ENCODE measurements around the gene SAG. TPM values are rescaled to one million over a fixed set of nuclear protein-coding genes. Genes with fewer than 3 reads are reported as not detected.

The SAG gene
- total and polyA plus RNA-seq, 2 of the 13 experiments (the other 11 are each of a cell fraction or from before 2014, with no cell fraction given) = not detected

DNA sequence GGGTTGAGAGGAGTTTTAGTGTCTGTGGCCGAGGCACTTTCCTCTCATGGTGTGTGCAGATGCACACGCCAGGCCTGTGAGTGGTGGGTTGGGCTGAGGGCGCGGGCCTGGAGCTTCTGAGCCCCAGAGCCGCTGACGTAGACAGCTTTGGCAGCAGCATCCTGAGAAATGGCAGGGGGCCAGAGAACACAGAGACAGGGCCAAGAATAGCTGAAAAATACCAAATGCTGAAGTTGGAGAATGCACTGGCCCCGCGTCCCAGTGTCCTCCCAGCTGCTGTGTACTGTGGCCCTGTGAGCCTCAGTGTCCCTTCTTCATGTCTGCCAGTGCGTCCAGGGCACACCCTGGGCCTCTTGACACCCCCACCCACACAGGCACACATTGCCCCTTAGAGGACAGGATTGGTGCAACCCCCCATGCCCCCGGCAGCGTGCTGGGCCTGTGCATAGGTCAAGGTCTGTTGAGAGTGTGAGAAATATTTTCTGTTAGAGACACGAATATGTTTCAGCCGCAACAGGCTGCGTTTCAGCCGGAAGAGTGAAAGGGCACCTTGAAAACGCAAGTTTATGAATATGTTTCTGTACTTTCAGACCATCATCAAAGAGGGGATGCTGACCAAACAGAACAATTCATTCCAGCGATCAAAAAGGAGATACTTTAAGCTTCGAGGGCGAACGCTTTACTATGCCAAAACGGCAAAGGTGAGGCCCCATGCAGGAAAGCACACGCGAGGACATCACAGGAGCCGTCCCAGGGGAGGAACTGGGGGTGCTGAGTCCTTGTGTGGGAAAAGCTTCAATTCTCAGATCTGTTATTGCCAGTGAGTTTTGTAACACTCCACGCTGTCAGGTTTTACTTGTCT lies 80.3 kb downstream of the SAG start (continued):
- TF ChIP-seq, protein P1, sequence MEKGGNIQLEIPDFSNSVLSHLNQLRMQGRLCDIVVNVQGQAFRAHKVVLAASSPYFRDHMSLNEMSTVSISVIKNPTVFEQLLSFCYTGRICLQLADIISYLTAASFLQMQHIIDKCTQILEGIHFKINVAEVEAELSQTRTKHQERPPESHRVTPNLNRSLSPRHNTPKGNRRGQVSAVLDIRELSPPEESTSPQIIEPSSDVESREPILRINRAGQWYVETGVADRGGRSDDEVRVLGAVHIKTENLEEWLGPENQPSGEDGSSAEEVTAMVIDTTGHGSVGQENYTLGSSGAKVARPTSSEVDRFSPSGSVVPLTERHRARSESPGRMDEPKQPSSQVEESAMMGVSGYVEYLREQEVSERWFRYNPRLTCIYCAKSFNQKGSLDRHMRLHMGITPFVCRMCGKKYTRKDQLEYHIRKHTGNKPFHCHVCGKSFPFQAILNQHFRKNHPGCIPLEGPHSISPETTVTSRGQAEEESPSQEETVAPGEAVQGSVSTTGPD (CRISPR knock-in tag; IDR thresholded peaks at IDR 0.05) = no peak
- TF ChIP-seq BHLHE40 (IDR thresholded peaks at IDR 0.05; ENCODE audit: low read length) = peak; percentile 69
- no peak for TF ChIP-seq BRCA1 (CRISPR knock-in tag; IDR thresholded peaks at IDR 0.05)
- peak; percentile 56 for TF ChIP-seq NRL (CRISPR knock-in tag; IDR thresholded peaks at IDR 0.05; ENCODE audit: borderline replicate concordance)
- TF ChIP-seq TBL1XR1 (IDR thresholded peaks at IDR 0.05; ENCODE audit: borderline replicate concordance, low read length, partially characterized antibody) = no peak
- TF ChIP-seq MZF1 (CRISPR knock-in tag; IDR thresholded peaks at IDR 0.05; ENCODE audit: borderline replicate concordance) = no peak
- TF ChIP-seq KDM3A (CRISPR knock-in tag; IDR thresholded peaks at IDR 0.05; ENCODE audit: low read depth) = no peak
- TF ChIP-seq ZNF670 (CRISPR knock-in tag; IDR thresholded peaks at IDR 0.05; ENCODE audit: borderline replicate concordance) = peak; percentile 52; the same call in 1 of the 2 replicates
- TF ChIP-seq KAT7 (CRISPR knock-in tag; IDR thresholded peaks at IDR 0.05; ENCODE audit: borderline replicate concordance) = 0 out of 2 replicates have a peak, but pooled peaks have one; percentile 21
- TF ChIP-seq NFKB2 (CRISPR knock-in tag; IDR thresholded peaks at IDR 0.05; ENCODE audit: borderline replicate concordance) = peak; percentile 68; the same call in 1 of the 2 replicates
- TF ChIP-seq NR2C2 (CRISPR knock-in tag; IDR thresholded peaks at IDR 0.05; ENCODE audit: borderline replicate concordance) = peak; percentile 79
- TF ChIP-seq PAX8 (CRISPR knock-in tag; IDR thresholded peaks at IDR 0.05; ENCODE audit: borderline replicate concordance) = no peak
- TF ChIP-seq ZNF850 (CRISPR knock-in tag; conservative IDR thresholded peaks at IDR 0.05) = no peak
- peak; percentile 90 for TF ChIP-seq GATAD2A (CRISPR knock-in tag; IDR thresholded peaks at IDR 0.05)
- TF ChIP-seq SIX4 (CRISPR knock-in tag; IDR thresholded peaks at IDR 0.05) = no peak
- TF ChIP-seq, protein P2, sequence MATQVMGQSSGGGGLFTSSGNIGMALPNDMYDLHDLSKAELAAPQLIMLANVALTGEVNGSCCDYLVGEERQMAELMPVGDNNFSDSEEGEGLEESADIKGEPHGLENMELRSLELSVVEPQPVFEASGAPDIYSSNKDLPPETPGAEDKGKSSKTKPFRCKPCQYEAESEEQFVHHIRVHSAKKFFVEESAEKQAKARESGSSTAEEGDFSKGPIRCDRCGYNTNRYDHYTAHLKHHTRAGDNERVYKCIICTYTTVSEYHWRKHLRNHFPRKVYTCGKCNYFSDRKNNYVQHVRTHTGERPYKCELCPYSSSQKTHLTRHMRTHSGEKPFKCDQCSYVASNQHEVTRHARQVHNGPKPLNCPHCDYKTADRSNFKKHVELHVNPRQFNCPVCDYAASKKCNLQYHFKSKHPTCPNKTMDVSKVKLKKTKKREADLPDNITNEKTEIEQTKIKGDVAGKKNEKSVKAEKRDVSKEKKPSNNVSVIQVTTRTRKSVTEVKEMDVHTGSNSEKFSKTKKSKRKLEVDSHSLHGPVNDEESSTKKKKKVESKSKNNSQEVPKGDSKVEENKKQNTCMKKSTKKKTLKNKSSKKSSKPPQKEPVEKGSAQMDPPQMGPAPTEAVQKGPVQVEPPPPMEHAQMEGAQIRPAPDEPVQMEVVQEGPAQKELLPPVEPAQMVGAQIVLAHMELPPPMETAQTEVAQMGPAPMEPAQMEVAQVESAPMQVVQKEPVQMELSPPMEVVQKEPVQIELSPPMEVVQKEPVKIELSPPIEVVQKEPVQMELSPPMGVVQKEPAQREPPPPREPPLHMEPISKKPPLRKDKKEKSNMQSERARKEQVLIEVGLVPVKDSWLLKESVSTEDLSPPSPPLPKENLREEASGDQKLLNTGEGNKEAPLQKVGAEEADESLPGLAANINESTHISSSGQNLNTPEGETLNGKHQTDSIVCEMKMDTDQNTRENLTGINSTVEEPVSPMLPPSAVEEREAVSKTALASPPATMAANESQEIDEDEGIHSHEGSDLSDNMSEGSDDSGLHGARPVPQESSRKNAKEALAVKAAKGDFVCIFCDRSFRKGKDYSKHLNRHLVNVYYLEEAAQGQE (IDR thresholded peaks at IDR 0.05; ENCODE audit: borderline replicate concordance in 1 of 2, low read depth in 1 of 2, low read length in 2 of 2) = no peak; a peak in 1 of 4 replicates
- TF ChIP-seq PHF5A (CRISPR knock-in tag; IDR thresholded peaks at IDR 0.05; ENCODE audit: low read depth, unreplicated experiment) = peak; percentile 64
- TF ChIP-seq ZNF263 (CRISPR knock-in tag; IDR thresholded peaks at IDR 0.05) = peak; percentile 40
- TF ChIP-seq MXI1 (IDR thresholded peaks at IDR 0.05; ENCODE audit: borderline replicate concordance, low read depth, low read length) = no peak
- TF ChIP-seq SP1 (IDR thresholded peaks at IDR 0.05) = no peak
- no peak for TF ChIP-seq SP1 (CRISPR knock-in tag; IDR thresholded peaks at IDR 0.05)
- no peak for TF ChIP-seq KAT2B (IDR thresholded peaks at IDR 0.05; ENCODE audit: borderline replicate concordance, low read depth, low read length)
- peak; percentile 72; the same call in 1 of the 2 replicates for TF ChIP-seq ZNF232 (CRISPR knock-in tag; IDR thresholded peaks at IDR 0.05; ENCODE audit: borderline replicate concordance)
- TF ChIP-seq MED8 (CRISPR knock-in tag; IDR thresholded peaks at IDR 0.05; ENCODE audit: insufficient replicate concordance) = no peak
- TF ChIP-seq, protein P3, sequence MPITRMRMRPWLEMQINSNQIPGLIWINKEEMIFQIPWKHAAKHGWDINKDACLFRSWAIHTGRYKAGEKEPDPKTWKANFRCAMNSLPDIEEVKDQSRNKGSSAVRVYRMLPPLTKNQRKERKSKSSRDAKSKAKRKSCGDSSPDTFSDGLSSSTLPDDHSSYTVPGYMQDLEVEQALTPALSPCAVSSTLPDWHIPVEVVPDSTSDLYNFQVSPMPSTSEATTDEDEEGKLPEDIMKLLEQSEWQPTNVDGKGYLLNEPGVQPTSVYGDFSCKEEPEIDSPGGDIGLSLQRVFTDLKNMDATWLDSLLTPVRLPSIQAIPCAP (CRISPR knock-in tag; IDR thresholded peaks at IDR 0.05; ENCODE audit: low read depth) = no peak
